K562 (cell line): Measurements from ENCODE around the gene RNF25. TPM values are rescaled to one million over a fixed set of nuclear protein-coding genes. Genes with fewer than 3 reads are reported as not detected.
"Not testable (repeated sequence)": the region's sequence is repeated elsewhere in the genome, so short reads cannot be mapped to it uniquely, and the experiment has no call there.

ENCODE experiments used
- RCOR1 ChIP-seq, 2 experiments: IDR thresholded peaks; 2 replicates each; pipeline ENCODE4 v1.6.1; 2012; ENCODE audit warnings: low read depth in 2 of 2, low read length in 2 of 2, borderline replicate concordance in 1 of 2, improper control_type of control experiment in 1 of 2
- SRF ChIP-seq, 2 experiments: fragments of 250-450, 450-650 bp in 1 of 2; sonication (Bioruptor Pico) in 1 of 2; sonication (generic) in 1 of 2; formaldehyde crosslinking; IDR thresholded peaks; 2 replicates each; pipeline versions ENCODE4 v1.5.0 to v1.5.1; 2020 to 2022; ENCODE audit warnings: mild to moderate bottlenecking in 1 of 2, missing genetic modification reagents in 1 of 2
- polyA plus RNA-seq, 8 experiments: library from polyadenylated mRNA; depleted of rRNA in 4 of 8; stranded (reverse) in 5 of 8; unstranded in 3 of 8; fragments of >200 nt; fragmentation: Nextera tagmentation in 2 of 8; fragmentation: Illumina TruSeq in 1 of 8; extraction: Ambion mirVana in 2 of 8; extraction: Trizol in 1 of 8; gene quantifications; 2 replicates each; pipeline versions ENCODE4 v1.2.1 to v1.2.3, GENCODE V29; 2011 to 2014; ENCODE audit warnings: inconsistent platforms in 1 of 8, missing spikeins in 1 of 8
- total RNA-seq, 7 experiments: library from RNA; depleted of rRNA in 6 of 7; stranded (reverse); fragments of >200 nt in 6 of 7; fragmentation: Illumina TruSeq in 2 of 7; extraction: Trizol in 2 of 7; gene quantifications; 2 replicates each; pipeline versions ENCODE4 v1.2.1 to v1.2.3, GENCODE V29; 2011 to 2021; ENCODE audit warnings: low replicate concordance in 1 of 7
- TF ChIP-seq, protein P1 (sequence below), 2 experiments: fragments of 450-650 bp; formaldehyde crosslinking in 1 of 2; IDR thresholded peaks; 2 replicates each; pipeline versions ENCODE4 v1.4.0 to v1.6.1; 2014 to 2020; ENCODE audit warnings: mild to moderate bottlenecking in 2 of 2, borderline replicate concordance in 1 of 2, low read depth in 1 of 2

The RNF25 gene
- total and polyA plus RNA-seq, 9 of the 15 experiments (the other 6 are each of a cell fraction or from before 2014, with no cell fraction given): 2.3 to 49.8 (median 20.5) TPM

DNA sequence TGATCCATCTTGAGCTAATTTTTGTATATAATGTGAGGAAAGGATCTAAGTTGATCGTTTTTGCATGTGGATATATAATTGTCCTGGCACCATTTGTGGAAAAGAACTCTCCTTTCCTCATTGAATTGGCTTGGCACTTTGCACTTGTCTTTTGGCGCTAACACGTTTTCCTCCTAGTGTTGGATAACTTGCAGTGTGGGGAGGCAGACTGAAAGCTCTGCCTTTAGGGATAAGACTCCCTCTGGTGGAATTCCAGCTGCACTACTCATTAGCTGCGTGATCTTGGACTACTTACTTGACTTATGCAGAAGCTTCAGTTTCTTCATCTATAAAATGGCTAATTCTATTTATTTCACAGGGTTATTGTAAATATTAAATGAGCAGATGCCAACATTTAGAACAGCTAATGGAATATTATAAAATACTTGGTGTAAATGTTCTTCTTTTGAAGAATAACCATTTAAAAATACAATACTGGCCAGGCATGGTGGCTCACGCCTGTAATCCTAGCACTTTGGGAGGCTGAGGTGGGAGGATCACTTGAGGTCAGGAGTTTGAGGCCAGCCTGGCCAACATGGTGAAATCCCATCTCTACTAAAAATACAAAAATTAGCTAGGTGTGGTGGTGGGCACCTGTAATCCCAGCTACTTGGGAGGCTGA lies 15.7 kb upstream of the RNF25 start (continued):
- TF ChIP-seq, protein P1, sequence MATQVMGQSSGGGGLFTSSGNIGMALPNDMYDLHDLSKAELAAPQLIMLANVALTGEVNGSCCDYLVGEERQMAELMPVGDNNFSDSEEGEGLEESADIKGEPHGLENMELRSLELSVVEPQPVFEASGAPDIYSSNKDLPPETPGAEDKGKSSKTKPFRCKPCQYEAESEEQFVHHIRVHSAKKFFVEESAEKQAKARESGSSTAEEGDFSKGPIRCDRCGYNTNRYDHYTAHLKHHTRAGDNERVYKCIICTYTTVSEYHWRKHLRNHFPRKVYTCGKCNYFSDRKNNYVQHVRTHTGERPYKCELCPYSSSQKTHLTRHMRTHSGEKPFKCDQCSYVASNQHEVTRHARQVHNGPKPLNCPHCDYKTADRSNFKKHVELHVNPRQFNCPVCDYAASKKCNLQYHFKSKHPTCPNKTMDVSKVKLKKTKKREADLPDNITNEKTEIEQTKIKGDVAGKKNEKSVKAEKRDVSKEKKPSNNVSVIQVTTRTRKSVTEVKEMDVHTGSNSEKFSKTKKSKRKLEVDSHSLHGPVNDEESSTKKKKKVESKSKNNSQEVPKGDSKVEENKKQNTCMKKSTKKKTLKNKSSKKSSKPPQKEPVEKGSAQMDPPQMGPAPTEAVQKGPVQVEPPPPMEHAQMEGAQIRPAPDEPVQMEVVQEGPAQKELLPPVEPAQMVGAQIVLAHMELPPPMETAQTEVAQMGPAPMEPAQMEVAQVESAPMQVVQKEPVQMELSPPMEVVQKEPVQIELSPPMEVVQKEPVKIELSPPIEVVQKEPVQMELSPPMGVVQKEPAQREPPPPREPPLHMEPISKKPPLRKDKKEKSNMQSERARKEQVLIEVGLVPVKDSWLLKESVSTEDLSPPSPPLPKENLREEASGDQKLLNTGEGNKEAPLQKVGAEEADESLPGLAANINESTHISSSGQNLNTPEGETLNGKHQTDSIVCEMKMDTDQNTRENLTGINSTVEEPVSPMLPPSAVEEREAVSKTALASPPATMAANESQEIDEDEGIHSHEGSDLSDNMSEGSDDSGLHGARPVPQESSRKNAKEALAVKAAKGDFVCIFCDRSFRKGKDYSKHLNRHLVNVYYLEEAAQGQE (IDR thresholded peaks at IDR 0.05; ENCODE audit: borderline replicate concordance): peak; percentile 55; the same call in 1 of the 2 replicates
- TF ChIP-seq, protein P1 (CRISPR knock-in tag; IDR thresholded peaks at IDR 0.05; ENCODE audit: low read depth): not testable (repeated sequence)
- 0 out of 4 replicates have a peak, but pooled peaks of 1 of the 2 experiments have one; percentile 18 for TF ChIP-seq RCOR1 (IDR thresholded peaks at IDR 0.05; ENCODE audit: borderline replicate concordance in 1 of 2, low read depth in 2 of 2, low read length in 2 of 2)
- peak in 1 of 2 experiments; percentile 40; a peak in 1 of 4 replicates for TF ChIP-seq SRF (CRISPR knock-in tag; IDR thresholded peaks at IDR 0.05)
